NCI-H774 (cell line): ENCODE measurements around the gene SGK2.
"Not testable (repeated sequence)": the region's sequence is repeated elsewhere in the genome, so short reads cannot be mapped to it uniquely, and the experiment has no call there.

Source experiments
- DNase-seq: peaks from one replicate; lab custom pipeline; 2025; lab: John Stamatoyannopoulos, UW

SGK2 gene

DNA sequence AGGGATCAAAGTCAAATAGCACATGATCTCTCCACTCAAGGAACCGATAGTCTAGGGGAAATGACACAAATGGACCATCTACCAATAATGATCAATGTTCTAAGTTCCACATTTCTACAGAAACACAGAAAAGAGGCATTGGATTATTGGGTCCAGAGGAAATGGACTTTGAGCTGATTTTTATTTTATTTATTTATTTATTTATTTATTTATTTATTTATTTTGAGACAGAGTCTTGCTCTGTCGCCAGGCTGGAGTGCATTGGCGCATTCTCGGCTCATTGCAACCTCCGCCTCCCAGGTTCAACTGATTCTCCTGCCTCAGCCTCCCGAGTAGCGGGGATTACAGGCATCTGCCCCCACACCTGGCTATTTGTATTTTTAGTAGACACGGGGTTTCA is 43.1 kb downstream of the SGK2 start:
- not testable (repeated sequence) for DNase-seq

DNA sequence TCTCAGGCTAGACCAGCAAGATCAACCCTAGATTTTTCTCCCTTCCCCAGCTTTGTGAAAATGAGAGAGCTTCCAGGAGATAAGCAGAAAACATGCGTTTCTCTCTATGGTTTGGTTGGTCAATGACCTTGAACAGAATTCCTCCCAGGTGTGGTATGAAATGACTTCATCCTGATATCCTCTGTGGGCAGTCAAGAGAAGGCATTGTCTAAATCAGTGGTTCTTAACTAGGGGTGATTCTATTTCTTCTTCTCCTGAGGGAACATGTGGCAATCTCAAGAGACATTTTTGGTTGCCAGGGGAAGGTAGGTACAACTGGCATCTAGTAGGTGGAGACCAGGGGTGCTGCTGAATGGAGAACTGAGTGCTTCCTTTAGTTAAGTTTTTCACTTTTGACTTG is 44.3 kb downstream of the SGK2 start:
- no peak for DNase-seq

DNA sequence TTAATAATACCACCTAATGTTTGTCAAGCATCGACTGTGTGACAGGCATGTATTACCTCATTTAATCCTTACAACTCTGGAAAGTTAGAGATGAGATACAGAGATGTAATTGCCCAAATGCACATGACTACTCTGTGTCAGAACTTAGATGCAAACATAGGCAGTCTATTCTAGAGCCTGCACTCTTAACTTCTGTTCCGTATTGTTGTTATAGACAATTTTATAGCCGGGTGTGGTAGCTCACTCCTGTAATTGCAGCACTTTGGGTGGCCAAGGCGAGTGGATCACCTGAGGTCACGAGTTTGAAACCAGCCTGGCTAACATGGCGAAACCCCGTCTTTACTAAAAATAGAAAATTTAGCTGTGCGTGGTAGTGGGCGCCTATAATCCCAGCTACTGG is 46.9 kb downstream of the SGK2 start:
- DNase-seq = no peak

DNA sequence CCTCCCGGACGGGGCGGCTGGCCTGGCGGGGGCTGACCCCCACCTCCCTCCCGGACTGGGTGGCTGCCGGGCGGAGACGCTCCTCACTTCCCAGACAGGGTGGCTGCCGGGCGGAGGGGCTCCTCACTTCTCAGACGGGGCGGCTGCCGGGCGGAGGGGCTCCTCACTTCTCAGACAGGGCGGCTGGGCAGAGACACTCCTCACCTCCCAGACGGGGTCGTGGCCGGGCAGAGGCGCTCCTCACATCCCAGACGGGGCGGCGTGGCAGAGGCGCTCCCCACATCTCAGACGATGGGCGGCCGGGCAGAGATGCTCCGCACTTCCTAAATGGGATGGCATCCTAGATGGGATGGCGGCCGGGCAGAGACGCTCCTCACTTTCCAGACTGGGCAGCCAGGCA is 48.5 kb downstream of the SGK2 start:
- DNase-seq = not testable (repeated sequence)

DNA sequence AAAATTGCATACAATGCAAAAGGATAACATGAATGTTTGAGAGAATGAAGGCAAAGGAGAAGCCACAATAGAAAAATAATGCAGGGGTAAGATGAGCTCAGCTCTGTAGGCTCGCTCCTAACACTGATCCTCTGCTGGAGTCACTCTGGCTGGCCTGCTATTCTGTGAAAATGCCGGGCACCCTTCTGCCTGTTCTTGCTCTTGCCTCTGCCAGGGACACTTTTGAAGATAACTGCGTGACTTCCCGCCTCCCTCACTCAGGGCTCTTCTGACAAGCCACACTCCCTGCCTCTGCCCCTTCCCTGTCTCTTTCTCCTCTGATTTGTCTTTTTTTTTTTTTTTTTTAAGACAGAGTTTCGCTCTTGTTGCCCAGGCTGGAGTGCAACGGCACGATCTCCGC is 72.8 kb downstream of the SGK2 start:
- no peak for DNase-seq
